ENCODE results near the gene NAA80. TPM values are rescaled to one million over a fixed set of nuclear protein-coding genes. Genes with fewer than 3 reads are reported as not detected.

NAA80 gene
- total and polyA plus RNA-seq, 2 of the 13 experiments (the other 11 are each of a cell fraction or from before 2014, with no cell fraction given), result 3.4 to 8.7 TPM

GRCh38 chr3:50327943-50328691, 28.9 kb upstream of the NAA80 start, which contains the start of gene TUSC2 (continued):
- TF ChIP-seq ZSCAN21 (CRISPR knock-in tag; IDR thresholded peaks at IDR 0.05; ENCODE audit: borderline replicate concordance) (no peak; the same call in 1 of the 2 replicates), PHF8 (CRISPR knock-in tag; IDR thresholded peaks at IDR 0.05) (peak; percentile 67), ESRRA (CRISPR knock-in tag; IDR thresholded peaks at IDR 0.05; ENCODE audit: low read depth) (no peak; the same call in 1 of the 2 replicates), ZFP41 (CRISPR knock-in tag; IDR thresholded peaks at IDR 0.05; ENCODE audit: borderline replicate concordance) (no peak), ZFP90 (CRISPR knock-in tag; IDR thresholded peaks at IDR 0.05; ENCODE audit: borderline replicate concordance) (no peak), SAP130 (CRISPR knock-in tag; IDR thresholded peaks at IDR 0.05; ENCODE audit: low read depth) (peak; percentile 97), TEAD2 (CRISPR knock-in tag; IDR thresholded peaks at IDR 0.05) (no peak), GTF3A (CRISPR knock-in tag; conservative IDR thresholded peaks at IDR 0.05) (0 out of 2 replicates have a peak, but pooled peaks have one; percentile 4), ZNF614 (CRISPR knock-in tag; IDR thresholded peaks at IDR 0.05; ENCODE audit: borderline replicate concordance) (no peak), KDM5A (IDR thresholded peaks at IDR 0.05; ENCODE audit: borderline replicate concordance, low read length) (peak; percentile 90), HOXD1 (CRISPR knock-in tag; IDR thresholded peaks at IDR 0.05) (no peak), ZBTB14 (CRISPR knock-in tag; IDR thresholded peaks at IDR 0.05) (no peak), ZNF10 (CRISPR knock-in tag; IDR thresholded peaks at IDR 0.05; ENCODE audit: borderline replicate concordance, low read depth) (no peak), SAFB2 (CRISPR knock-in tag; IDR thresholded peaks at IDR 0.05; ENCODE audit: borderline replicate concordance, low read depth) (0 out of 2 replicates have a peak, but pooled peaks have one; percentile 53), SIX4 (CRISPR knock-in tag; IDR thresholded peaks at IDR 0.05) (no peak), TOPORS (CRISPR knock-in tag; IDR thresholded peaks at IDR 0.05) (no peak), TAF1 (CRISPR knock-in tag; IDR thresholded peaks at IDR 0.05) (peak; percentile 81)
- TF ChIP-seq, protein P1, sequence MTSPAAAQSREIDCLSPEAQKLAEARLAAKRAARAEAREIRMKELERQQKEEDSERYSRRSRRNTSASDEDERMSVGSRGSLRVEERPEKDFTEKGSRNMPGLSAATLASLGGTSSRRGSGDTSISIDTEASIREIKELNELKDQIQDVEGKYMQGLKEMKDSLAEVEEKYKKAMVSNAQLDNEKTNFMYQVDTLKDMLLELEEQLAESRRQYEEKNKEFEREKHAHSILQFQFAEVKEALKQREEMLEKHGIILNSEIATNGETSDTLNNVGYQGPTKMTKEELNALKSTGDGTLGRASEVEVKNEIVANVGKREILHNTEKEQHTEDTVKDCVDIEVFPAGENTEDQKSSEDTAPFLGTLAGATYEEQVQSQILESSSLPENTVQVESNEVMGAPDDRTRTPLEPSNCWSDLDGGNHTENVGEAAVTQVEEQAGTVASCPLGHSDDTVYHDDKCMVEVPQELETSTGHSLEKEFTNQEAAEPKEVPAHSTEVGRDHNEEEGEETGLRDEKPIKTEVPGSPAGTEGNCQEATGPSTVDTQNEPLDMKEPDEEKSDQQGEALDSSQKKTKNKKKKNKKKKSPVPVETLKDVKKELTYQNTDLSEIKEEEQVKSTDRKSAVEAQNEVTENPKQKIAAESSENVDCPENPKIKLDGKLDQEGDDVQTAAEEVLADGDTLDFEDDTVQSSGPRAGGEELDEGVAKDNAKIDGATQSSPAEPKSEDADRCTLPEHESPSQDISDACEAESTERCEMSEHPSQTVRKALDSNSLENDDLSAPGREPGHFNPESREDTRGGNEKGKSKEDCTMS (CRISPR knock-in tag; conservative IDR thresholded peaks at IDR 0.05), result no peak
- TF ChIP-seq, protein P2, sequence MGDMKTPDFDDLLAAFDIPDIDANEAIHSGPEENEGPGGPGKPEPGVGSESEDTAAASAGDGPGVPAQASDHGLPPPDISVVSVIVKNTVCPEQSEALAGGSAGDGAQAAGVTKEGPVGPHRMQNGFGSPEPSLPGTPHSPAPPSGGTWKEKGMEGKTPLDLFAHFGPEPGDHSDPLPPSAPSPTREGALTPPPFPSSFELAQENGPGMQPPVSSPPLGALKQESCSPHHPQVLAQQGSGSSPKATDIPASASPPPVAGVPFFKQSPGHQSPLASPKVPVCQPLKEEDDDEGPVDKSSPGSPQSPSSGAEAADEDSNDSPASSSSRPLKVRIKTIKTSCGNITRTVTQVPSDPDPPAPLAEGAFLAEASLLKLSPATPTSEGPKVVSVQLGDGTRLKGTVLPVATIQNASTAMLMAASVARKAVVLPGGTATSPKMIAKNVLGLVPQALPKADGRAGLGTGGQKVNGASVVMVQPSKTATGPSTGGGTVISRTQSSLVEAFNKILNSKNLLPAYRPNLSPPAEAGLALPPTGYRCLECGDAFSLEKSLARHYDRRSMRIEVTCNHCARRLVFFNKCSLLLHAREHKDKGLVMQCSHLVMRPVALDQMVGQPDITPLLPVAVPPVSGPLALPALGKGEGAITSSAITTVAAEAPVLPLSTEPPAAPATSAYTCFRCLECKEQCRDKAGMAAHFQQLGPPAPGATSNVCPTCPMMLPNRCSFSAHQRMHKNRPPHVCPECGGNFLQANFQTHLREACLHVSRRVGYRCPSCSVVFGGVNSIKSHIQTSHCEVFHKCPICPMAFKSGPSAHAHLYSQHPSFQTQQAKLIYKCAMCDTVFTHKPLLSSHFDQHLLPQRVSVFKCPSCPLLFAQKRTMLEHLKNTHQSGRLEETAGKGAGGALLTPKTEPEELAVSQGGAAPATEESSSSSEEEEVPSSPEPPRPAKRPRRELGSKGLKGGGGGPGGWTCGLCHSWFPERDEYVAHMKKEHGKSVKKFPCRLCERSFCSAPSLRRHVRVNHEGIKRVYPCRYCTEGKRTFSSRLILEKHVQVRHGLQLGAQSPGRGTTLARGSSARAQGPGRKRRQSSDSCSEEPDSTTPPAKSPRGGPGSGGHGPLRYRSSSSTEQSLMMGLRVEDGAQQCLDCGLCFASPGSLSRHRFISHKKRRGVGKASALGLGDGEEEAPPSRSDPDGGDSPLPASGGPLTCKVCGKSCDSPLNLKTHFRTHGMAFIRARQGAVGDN (CRISPR knock-in tag; IDR thresholded peaks at IDR 0.05), result peak; percentile 90
